SK-N-SH (cell line): ENCODE measurements around the gene GRHL3. TPM values are rescaled to one million over a fixed set of nuclear protein-coding genes. Genes with fewer than 3 reads are reported as not detected.

Experiments
- CTCF ChIA-PET: fragments of 300-600, 350-600 bp; formaldehyde crosslinking; extraction: SDS; loops from one replicate; lab custom pipeline; 2021; lab: Yijun Ruan, JAX
- POLR2A ChIA-PET: fragments of 350-600 bp; sonication (Branson Sonifier 250); formaldehyde crosslinking; extraction: SDS; loops from one replicate; lab custom pipeline; 2020; ENCODE audit warnings: antibody characterized with exemption, inconsistent platforms; lab: Yijun Ruan, JAX
- DNase-seq: peaks from one replicate; pipeline ENCODE4 v3.0.0; 2012
- H2AFZ ChIP-seq: fragments of 200-600 bp; sonication (generic); 2 replicates; pipeline ENCODE4 v1.8.1; 2016; ENCODE audit warnings: antibody characterized with exemption, mild to moderate bottlenecking, low read depth
- H3F3A ChIP-seq: fragments of 200-600 bp; sonication (generic); replicated peaks from 2 replicates; pipeline ENCODE3; 2016; ENCODE audit warnings: antibody characterized with exemption, mild to moderate bottlenecking; ENCODE audit not compliant: insufficient read depth
- H3K27ac ChIP-seq, 2 experiments: fragments of 200-500 bp in 1 of 2; fragments of 200-600 bp in 1 of 2; sonication (Bioruptor generic) in 1 of 2; sonication (generic), shearing (Covaris generic) in 1 of 2; 2 replicates each; pipeline versions ENCODE4 v1.5.1 to v1.6.1; 2014 to 2016; ENCODE audit warnings: low read depth in 2 of 2, inconsistent platforms in 1 of 2, low read length in 1 of 2, mild to moderate bottlenecking in 1 of 2, mixed read lengths in 1 of 2
- H3K27me3 ChIP-seq: fragments of 200-600 bp; sonication (generic), shearing (Covaris generic); 2 replicates; pipeline ENCODE4 v1.6.1; 2016; ENCODE audit warnings: mixed run types; ENCODE audit not compliant: insufficient read depth
- H3K36me3 ChIP-seq, 2 experiments: fragments of 200-500 bp in 1 of 2; fragments of 200-600 bp in 1 of 2; sonication (Bioruptor generic) in 1 of 2; sonication (generic) in 1 of 2; replicated peaks in 1 of 2; 2 replicates each; pipeline versions ENCODE3 to v1.5.1; 2014 to 2016; ENCODE audit warnings: low read length in 1 of 2, mild to moderate bottlenecking in 1 of 2; ENCODE audit not compliant: insufficient read depth in 2 of 2, control insufficient read depth in 1 of 2
- H3K4me1 ChIP-seq, 2 experiments: fragments of 200-500 bp in 1 of 2; fragments of 200-600 bp in 1 of 2; sonication (Bioruptor generic) in 1 of 2; sonication (generic), shearing (Covaris generic) in 1 of 2; 2 replicates each; pipeline versions ENCODE4 v1.5.1 to v1.6.1; 2014 to 2016; ENCODE audit warnings: low read depth in 1 of 2, low read length in 1 of 2, mixed run types in 1 of 2; ENCODE audit not compliant: insufficient read depth in 2 of 2, control insufficient read depth in 1 of 2
- H3K4me2 ChIP-seq: fragments of 200-600 bp; sonication (generic), shearing (Covaris generic); 2 replicates; pipeline ENCODE4 v1.6.1; 2017; ENCODE audit warnings: mixed run types
- H3K4me3 ChIP-seq, 2 experiments: fragments of 200-500 bp in 1 of 2; fragments of 200-600 bp in 1 of 2; sonication (Bioruptor generic) in 1 of 2; sonication (generic), shearing (Covaris generic) in 1 of 2; 2 replicates each; pipeline versions ENCODE4 v1.5.1 to v1.8.1; 2014 to 2016; ENCODE audit warnings: low read depth in 2 of 2, inconsistent platforms in 1 of 2, low read length in 1 of 2, mild to moderate bottlenecking in 1 of 2, mixed read lengths in 1 of 2, moderate library complexity in 1 of 2
- H3K79me2 ChIP-seq: fragments of 200-600 bp; sonication (generic); 2 replicates; pipeline ENCODE4 v1.8.1; 2017; ENCODE audit warnings: mild to moderate bottlenecking; ENCODE audit not compliant: insufficient read depth
- H3K9ac ChIP-seq: fragments of 200-600 bp; sonication (generic); 2 replicates; pipeline ENCODE4 v1.6.1; 2017; ENCODE audit warnings: mixed run types
- H3K9me2 ChIP-seq: fragments of 200-600 bp; sonication (generic); 2 replicates; pipeline ENCODE4 v1.6.1; 2017; ENCODE audit warnings: mixed run types
- H3K9me3 ChIP-seq: fragments of 200-600 bp; sonication (generic); 2 replicates; pipeline ENCODE4 v1.6.1; 2017; ENCODE audit warnings: mixed run types, mild to moderate bottlenecking, moderate library complexity
- H4K20me1 ChIP-seq: fragments of 200-600 bp; sonication (generic); 2 replicates; pipeline ENCODE4 v1.6.1; 2017; ENCODE audit warnings: mild to moderate bottlenecking, mixed run types; ENCODE audit not compliant: insufficient read depth
- CHD2 ChIP-seq: fragments of 150-350 bp; IDR thresholded peaks from 2 replicates; pipeline ENCODE4 v1.6.1; 2018; ENCODE audit warnings: low read length; ENCODE audit not compliant: partially characterized antibody
- EP300 ChIP-seq, 2 experiments: IDR thresholded peaks; 2 replicates each; pipeline versions ENCODE4 v1.4.0 to v1.6.1; 2012; ENCODE audit warnings: borderline replicate concordance in 1 of 2, low read depth in 1 of 2, low read length in 1 of 2
- FOSL2 ChIP-seq: IDR thresholded peaks from 2 replicates; pipeline ENCODE4 v1.4.0; 2012; ENCODE audit warnings: low read depth, mild to moderate bottlenecking, moderate library complexity, borderline replicate concordance
- FOXJ3 ChIP-seq: sonication (generic); formaldehyde crosslinking; IDR thresholded peaks from 2 replicates; pipeline ENCODE4 v1.5.1; 2020; ENCODE audit warnings: mild to moderate bottlenecking, missing genetic modification reagents
- FOXM1 ChIP-seq: IDR thresholded peaks from 2 replicates; pipeline ENCODE4 v1.4.0; 2012; ENCODE audit warnings: low read depth, mild to moderate bottlenecking
- GABPA ChIP-seq: IDR thresholded peaks from 2 replicates; pipeline ENCODE4 v1.4.0; 2012; ENCODE audit warnings: low read depth, mild to moderate bottlenecking
- JUND ChIP-seq: IDR thresholded peaks from 2 replicates; pipeline ENCODE4 v1.4.0; 2012
- MAX ChIP-seq: IDR thresholded peaks from 2 replicates; pipeline ENCODE4 v1.4.0; 2012; ENCODE audit warnings: low read depth
- REST ChIP-seq: IDR thresholded peaks from 2 replicates; pipeline ENCODE4 v1.6.1; 2012; ENCODE audit warnings: mild to moderate bottlenecking, low read depth, low read length, moderate library complexity
- SIN3A ChIP-seq: IDR thresholded peaks from 2 replicates; pipeline ENCODE4 v1.6.1; 2012; ENCODE audit warnings: low read depth, mild to moderate bottlenecking, low read length, moderate library complexity, borderline replicate concordance
- SMC3 ChIP-seq: IDR thresholded peaks from 2 replicates; pipeline ENCODE4 v1.6.1; 2012; ENCODE audit warnings: low read depth, low read length, improper control_type of control experiment
- TAF1 ChIP-seq: IDR thresholded peaks from 2 replicates; pipeline ENCODE4 v1.6.1; 2012; ENCODE audit warnings: low read depth, mild to moderate bottlenecking, low read length, moderate library complexity, borderline replicate concordance
- USF1 ChIP-seq: IDR thresholded peaks from 2 replicates; pipeline ENCODE4 v1.4.0; 2012; ENCODE audit warnings: low read depth, borderline replicate concordance
- WGBS: methylation state at CpG from one replicate; pipeline ENCODE4 v1.1.6; 2017; ENCODE audit warnings: low lambda C conversion rate; 5-methylcytosine and 5-hydroxymethylcytosine counted together
- polyA plus RNA-seq, 3 experiments: library from polyadenylated mRNA; depleted of rRNA; stranded (reverse); fragments of >200 nt; gene quantifications; 2 replicates each; pipeline ENCODE4 v1.2.3, GENCODE V29; 2012

Gene GRHL3
- polyA plus RNA-seq, 1 of the 3 experiments (the other 2 are of a cell fraction), result 0.05 TPM

- WGBS, result 97% methylated on average over 2 of the region's 2 CpGs
Measured at GRCh38 chr1:24362396-24362795, 43.2 kb downstream of the GRHL3 start.

More at GRCh38 chr1:24362396-24362795, 43.2 kb downstream of the GRHL3 start:
- Histone ChIP-seq H4K20me1 (no peaks in the 10 kb centered on the region), H3K4me2 (no peak overlapping the region), H3K27me3 (no peaks in the 10 kb centered on the region), H3K79me2 (no peaks in the 10 kb centered on the region), H3F3A (peaks cover 13% of the 10 kb centered on the region), H3K9me2 (no peaks in the 10 kb centered on the region), H3K9me3 (no peaks in the 10 kb centered on the region), H3K4me3 (no peak overlapping the region), H3K4me1 (peaks cover 11 to 15% of the 10 kb centered on the region in 2 experiments), H3K9ac (no peak overlapping the region), H3K27ac (peak overlapping the region in 1 of 2 experiments; percentile 33; a peak in 1 of 4 replicates), H2AFZ (no peak overlapping the region), H3K36me3 (peaks cover 0 to 6% of the 10 kb centered on the region in 2 experiments)
- CTCF ChIA-PET, result interaction anchor here (0.6 to 1.4 kb wide), 3 partner anchors 161 to 347 kb away, joined by 3 to 6 read pairs (median 3); no protein-coding TSS in a partner anchor
- POLR2A ChIA-PET, result no interaction called here
- DNase-seq, result no peak
- no peak for TF ChIP-seq USF1
- TF ChIP-seq MAX, result no peak
- no peak for TF ChIP-seq FOXM1
- TF ChIP-seq SMC3, result no peak
- TF ChIP-seq EP300 (IDR thresholded peaks at IDR 0.05; ENCODE audit: borderline replicate concordance in 1 of 2, low read depth in 1 of 2, low read length in 1 of 2), result no peak
- TF ChIP-seq SIN3A, result no peak
- TF ChIP-seq JUND, result no peak
- TF ChIP-seq REST, result no peak
- TF ChIP-seq FOXJ3, result no peak
- TF ChIP-seq TAF1, result no peak
- no peak for TF ChIP-seq FOSL2
- no peak for TF ChIP-seq GABPA
- no peak for TF ChIP-seq CHD2
